TTC549 (cell line): ENCODE data around the gene SLC48A1.
"Not testable (repeated sequence)": the region's sequence is repeated elsewhere in the genome, so short reads cannot be mapped to it uniquely, and the experiment has no call there.

Source experiments
- FAIRE-seq: peaks from 2 replicates; lab custom pipeline; 2012; peaks lifted over from hg19 to GRCh38; lab: Jason Lieb, UNC

SLC48A1 gene

GRCh38 chr12:47813511-47814196 is 40.6 kb downstream of the SLC48A1 start:
- no peak for FAIRE-seq

GRCh38 chr12:47814539-47815170 is 41.6 kb downstream of the SLC48A1 start:
- FAIRE-seq: no peak

GRCh38 chr12:47815447-47815846 is 42.4 kb downstream of the SLC48A1 start:
- not testable (repeated sequence) for FAIRE-seq

- FAIRE-seq: no peak
Observed at GRCh38 chr12:47816403-47817271, 43.6 kb downstream of the SLC48A1 start.

- FAIRE-seq: no peak
Observed at GRCh38 chr12:47817272-47818006, 44.4 kb downstream of the SLC48A1 start.

- FAIRE-seq: no peak
Observed at GRCh38 chr12:47818007-47818376, 45.0 kb downstream of the SLC48A1 start.

GRCh38 chr12:47818467-47819137 is 45.6 kb downstream of the SLC48A1 start:
- no peak for FAIRE-seq

- FAIRE-seq: no peak
Observed at GRCh38 chr12:47819138-47819895, 46.3 kb downstream of the SLC48A1 start.

- no peak for FAIRE-seq
Observed at GRCh38 chr12:47819896-47820630, 47.0 kb downstream of the SLC48A1 start, which contains the start of gene HDAC7. Gene HDAC7, minus strand, starts transcription at chr12:47819903. Its CDS starts 118 bp downstream, at chr12:47819785.

GRCh38 chr12:47820631-47821345 is 47.8 kb downstream of the SLC48A1 start:
- FAIRE-seq: peak; percentile 85

- no peak for FAIRE-seq
Observed at GRCh38 chr12:47821346-47821706, 48.3 kb downstream of the SLC48A1 start.

GRCh38 chr12:47822401-47822800 is 49.4 kb downstream of the SLC48A1 start:
- FAIRE-seq: no peak

GRCh38 chr12:47822863-47823262 is 49.8 kb downstream of the SLC48A1 start:
- FAIRE-seq: no peak

GRCh38 chr12:47823422-47824086 is 50.5 kb downstream of the SLC48A1 start:
- no peak for FAIRE-seq

- no peak for FAIRE-seq
Observed at GRCh38 chr12:47824198-47824597, 51.2 kb downstream of the SLC48A1 start.

- no peak for FAIRE-seq
Observed at GRCh38 chr12:47824635-47825034, 51.6 kb downstream of the SLC48A1 start.

- no peak for FAIRE-seq
Observed at GRCh38 chr12:47825173-47825639, 52.2 kb downstream of the SLC48A1 start.

- FAIRE-seq: no peak
Observed at GRCh38 chr12:47828008-47828975, 55.3 kb downstream of the SLC48A1 start.
